ENCODE data around the gene PSMA6.

The PSMA6 gene

DNA sequence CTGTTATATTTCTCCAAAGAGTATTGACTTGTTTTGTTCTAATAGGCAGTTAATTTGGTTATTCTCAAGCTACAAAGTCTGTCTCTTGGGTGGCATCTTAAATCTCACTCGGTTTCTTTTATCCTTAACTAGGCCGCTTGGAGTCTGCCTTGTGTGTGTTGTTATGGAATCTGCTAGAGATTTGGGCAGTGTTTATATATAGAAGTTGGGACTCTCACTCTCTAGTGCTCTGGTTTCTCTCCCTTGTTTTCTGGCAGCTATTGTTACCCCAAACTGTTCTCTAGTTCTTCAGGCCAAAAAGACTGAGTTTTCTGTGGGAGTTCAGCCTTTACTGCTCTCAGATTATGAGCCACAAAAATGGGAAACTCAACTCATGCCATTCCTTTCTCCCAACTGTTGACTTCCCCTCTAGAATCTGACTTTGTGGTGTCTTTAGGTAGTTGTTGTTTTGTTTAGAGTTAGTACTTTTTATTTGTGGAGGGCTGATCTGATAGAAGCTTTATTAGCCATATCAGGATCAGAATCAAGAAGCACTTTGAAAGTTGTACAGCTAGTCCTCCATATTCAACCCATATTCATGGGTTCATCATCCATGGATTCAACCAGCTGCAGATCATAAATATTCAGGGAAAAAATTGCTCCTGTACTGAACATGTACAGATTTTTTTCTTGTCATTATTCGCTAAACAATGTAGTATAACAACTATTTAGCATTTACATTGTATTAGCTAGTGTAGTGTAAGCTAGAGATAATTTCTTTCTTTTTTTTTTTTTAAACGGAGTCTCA lies 11.2 kb downstream of the PSMA6 start:
- CTCF ChIA-PET: interaction anchor here (1.1 to 1.2 kb wide), 3 partner anchors 16 to 79 kb away, joined by 3 to 4 read pairs (median 4); no protein-coding TSS in a partner anchor
- TF ChIP-seq, protein P1, sequence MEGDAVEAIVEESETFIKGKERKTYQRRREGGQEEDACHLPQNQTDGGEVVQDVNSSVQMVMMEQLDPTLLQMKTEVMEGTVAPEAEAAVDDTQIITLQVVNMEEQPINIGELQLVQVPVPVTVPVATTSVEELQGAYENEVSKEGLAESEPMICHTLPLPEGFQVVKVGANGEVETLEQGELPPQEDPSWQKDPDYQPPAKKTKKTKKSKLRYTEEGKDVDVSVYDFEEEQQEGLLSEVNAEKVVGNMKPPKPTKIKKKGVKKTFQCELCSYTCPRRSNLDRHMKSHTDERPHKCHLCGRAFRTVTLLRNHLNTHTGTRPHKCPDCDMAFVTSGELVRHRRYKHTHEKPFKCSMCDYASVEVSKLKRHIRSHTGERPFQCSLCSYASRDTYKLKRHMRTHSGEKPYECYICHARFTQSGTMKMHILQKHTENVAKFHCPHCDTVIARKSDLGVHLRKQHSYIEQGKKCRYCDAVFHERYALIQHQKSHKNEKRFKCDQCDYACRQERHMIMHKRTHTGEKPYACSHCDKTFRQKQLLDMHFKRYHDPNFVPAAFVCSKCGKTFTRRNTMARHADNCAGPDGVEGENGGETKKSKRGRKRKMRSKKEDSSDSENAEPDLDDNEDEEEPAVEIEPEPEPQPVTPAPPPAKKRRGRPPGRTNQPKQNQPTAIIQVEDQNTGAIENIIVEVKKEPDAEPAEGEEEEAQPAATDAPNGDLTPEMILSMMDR (IDR thresholded peaks at IDR 0.05; ENCODE audit: control extremely low read depth, extremely low read depth, low read depth, missing control alignments): no peak
- no peak for DNase-seq (ENCODE audit: extremely low spot score)
- POLR2A ChIA-PET: interaction anchor here (2.6 kb wide), 1 partner anchor 101 kb away, joined by 10 read pairs; the partner anchor contains the start of gene NFKBIA

DNA sequence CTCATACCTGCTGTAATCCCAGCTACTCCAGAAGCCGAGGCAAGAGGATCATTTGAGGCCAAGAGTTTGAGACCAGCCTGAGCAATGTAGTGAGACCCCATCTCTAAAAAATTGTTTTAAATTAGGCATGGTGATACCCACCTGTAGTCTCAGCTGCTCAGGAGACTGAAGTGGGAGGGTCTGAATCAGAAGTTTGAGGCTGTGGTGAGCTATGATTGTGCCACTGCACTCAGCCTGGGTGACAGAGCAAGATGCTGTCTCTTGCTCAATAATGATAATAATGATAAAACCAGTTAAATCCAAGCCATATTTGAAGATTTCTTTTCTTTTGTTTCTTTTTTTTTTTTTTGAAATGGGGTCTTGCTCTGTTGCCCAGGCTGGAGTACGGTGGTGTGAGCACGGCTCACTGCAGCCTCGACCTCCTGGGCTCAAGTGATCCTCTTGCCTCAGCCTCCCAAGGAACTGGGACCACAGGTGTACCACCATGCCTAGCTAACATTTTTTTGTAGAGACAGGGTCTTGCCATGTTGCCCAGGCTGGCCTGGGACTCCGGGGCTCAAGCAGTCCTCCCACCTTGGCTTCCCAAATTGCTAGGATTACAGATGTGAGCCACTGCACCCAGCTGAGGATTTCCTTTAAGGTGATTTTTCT lies 12.8 kb downstream of the PSMA6 start:
- TF ChIP-seq, protein P1 (IDR thresholded peaks at IDR 0.05; ENCODE audit: control extremely low read depth, extremely low read depth, low read depth, missing control alignments): no peak
- CTCF ChIA-PET: interaction anchor here (1.3 kb wide), 3 partner anchors 86 to 164 kb away, joined by 3 to 8 read pairs (median 3); no protein-coding TSS in a partner anchor
- no peak for DNase-seq (ENCODE audit: extremely low spot score)
- POLR2A ChIA-PET: interaction anchor here (1.2 to 2.6 kb wide), 3 partner anchors 10 to 99 kb away, joined by 8 to 10 read pairs (median 9); partner anchors contain the start of genes NFKBIA and PSMA6

DNA sequence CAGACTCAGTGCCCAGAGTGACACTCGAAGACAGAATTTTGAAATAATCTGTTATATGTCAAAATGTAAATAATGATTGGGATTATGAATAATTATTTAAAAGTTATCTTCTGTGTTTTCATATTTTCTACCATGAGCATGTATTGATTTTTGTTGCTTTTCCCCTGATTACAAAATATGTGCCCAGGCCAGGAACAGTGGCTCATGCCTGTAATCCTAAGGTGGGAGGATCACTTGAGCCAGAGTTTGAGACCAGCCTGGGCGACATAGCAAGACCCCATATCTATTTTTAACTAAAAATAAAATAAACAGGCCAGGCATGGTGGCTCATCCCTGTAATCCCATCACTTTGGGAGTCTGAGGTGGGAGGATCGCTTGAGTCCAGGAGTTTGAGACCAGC lies 13.5 kb downstream of the PSMA6 start:
- DNase-seq (ENCODE audit: extremely low spot score): no peak
- CTCF ChIA-PET: interaction anchor here (1.3 kb wide), 2 partner anchors 100 to 165 kb away, joined by 3 to 8 read pairs; no protein-coding TSS in a partner anchor
- POLR2A ChIA-PET: interaction anchor here (0.9 to 1.5 kb wide), 2 partner anchors 9 to 13 kb away, joined by 3 to 9 read pairs; partner anchors contain the start of gene PSMA6
- TF ChIP-seq, protein P1 (IDR thresholded peaks at IDR 0.05; ENCODE audit: control extremely low read depth, extremely low read depth, low read depth, missing control alignments): no peak

DNA sequence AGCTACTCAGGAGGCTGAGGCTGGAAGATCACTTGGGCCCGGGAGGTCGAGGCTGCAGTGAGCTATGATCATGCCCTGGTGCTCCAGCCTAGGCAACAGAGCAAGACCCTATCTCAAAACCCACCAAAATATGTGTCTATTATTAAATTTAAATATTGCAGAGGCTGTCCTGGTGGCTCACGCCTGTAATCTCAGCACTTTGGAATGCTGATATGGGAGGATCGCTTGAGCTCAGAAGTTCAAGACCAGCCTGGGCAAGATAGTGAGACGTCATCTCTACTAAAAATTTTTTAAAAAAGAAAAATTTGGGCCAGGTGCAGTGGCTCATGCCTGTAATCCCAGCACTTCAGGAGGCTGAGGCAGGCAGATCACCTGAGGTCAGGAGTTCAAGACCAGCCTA lies 13.9 kb downstream of the PSMA6 start:
- POLR2A ChIA-PET: interaction anchor here (0.9 to 1.5 kb wide), 2 partner anchors 9 to 14 kb away, joined by 3 to 9 read pairs; partner anchors contain the start of gene PSMA6
- CTCF ChIA-PET: interaction anchor here (1.0 to 1.7 kb wide), 4 partner anchors 12 to 165 kb away, joined by 3 to 7 read pairs (median 4); partner anchors contain the start of gene PSMA6
- TF ChIP-seq, protein P1 (IDR thresholded peaks at IDR 0.05; ENCODE audit: control extremely low read depth, extremely low read depth, low read depth, missing control alignments): no peak

DNA sequence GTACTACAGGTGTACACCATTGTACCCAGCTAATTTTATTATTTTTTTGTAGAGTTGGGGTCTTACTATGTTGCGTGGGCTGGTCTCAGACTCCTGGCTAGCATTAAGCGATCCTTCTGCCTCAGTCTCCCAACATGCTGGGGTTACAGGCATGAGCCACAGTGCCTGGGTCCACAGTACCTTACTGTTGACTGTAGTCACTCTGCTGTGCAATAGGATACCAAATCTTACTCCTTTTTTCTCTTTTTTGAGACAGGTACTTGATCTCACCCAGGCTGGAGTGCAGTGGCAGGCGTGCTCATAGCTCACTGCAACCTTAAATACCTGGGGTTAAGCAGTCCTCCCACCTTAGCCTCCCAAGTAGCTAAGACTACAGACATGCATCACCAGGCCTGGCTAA lies 25.6 kb downstream of the PSMA6 start:
- ChIA-PET POLR2A (no interaction called here), CTCF (interaction anchor here (1.1 to 2.8 kb wide), 5 partner anchors 11 to 177 kb away, joined by 3 to 7 read pairs (median 3); no protein-coding TSS in a partner anchor)
- TF ChIP-seq, protein P1 (IDR thresholded peaks at IDR 0.05; ENCODE audit: control extremely low read depth, extremely low read depth, low read depth, missing control alignments): no peak
- DNase-seq (ENCODE audit: extremely low spot score): no peak

More for the DNA sequence above, 13.9 kb downstream of the PSMA6 start:
- DNase-seq (ENCODE audit: extremely low spot score): no peak

DNA sequence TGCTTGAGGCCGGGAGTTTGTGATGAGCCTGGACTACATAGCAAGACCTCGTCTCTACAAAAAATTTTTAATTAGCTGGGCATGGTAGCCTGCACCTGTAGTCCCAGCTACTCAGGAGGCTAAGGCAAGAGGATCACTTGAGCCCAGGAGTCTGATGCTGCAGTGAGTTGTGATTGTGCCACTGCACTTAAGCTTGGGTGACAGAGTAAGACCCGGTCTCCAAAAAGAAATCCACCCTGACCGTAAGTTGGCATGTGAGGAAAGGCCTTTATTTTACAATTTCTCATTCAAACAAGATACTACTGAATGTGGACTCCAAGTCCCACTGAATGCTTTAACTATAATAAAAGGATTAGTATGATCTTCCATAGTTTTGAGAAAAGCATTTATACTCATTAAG lies 27.3 kb downstream of the PSMA6 start:
- TF ChIP-seq, protein P1 (IDR thresholded peaks at IDR 0.05; ENCODE audit: control extremely low read depth, extremely low read depth, low read depth, missing control alignments): no peak
- CTCF ChIA-PET: interaction anchor here (1.1 to 2.2 kb wide), 3 partner anchors 10 to 179 kb away, joined by 4 to 9 read pairs (median 7); no protein-coding TSS in a partner anchor
- POLR2A ChIA-PET: no interaction called here
- DNase-seq (ENCODE audit: extremely low spot score): no peak

Measured in GM10248 (cell line).